Left ventricle myocardium inferior (tissue), 1 donor: ENCODE measurements around the gene RHBDL3. TPM values are rescaled to one million over a fixed set of nuclear protein-coding genes. Genes with fewer than 3 reads are reported as not detected.
"Not testable (repeated sequence)": the region's sequence is repeated elsewhere in the genome, so short reads cannot be mapped to it uniquely, and the experiment has no call there.

Experiments used
- DNase-seq: peaks from one replicate; pipeline ENCODE4 v3.0.0-alpha.2; 2020
- H3K27ac ChIP-seq: fragments of 200-600 bp; replicated peaks from 2 replicates; pipeline ENCODE4 v1.8.0; 2021
- H3K27me3 ChIP-seq: fragments of 200-600 bp; 2 replicates; pipeline ENCODE4 v1.8.0; 2021; ENCODE audit warnings: low read depth
- H3K36me3 ChIP-seq: fragments of 200-600 bp; 2 replicates; pipeline ENCODE4 v1.8.0; 2021
- H3K4me1 ChIP-seq: fragments of 200-600 bp; 2 replicates; pipeline ENCODE4 v1.8.0; 2021
- H3K4me3 ChIP-seq: fragments of 200-600 bp; 2 replicates; pipeline ENCODE4 v1.8.0; 2021; ENCODE audit warnings: mild to moderate bottlenecking, moderate library complexity
- H3K9me3 ChIP-seq: fragments of 200-600 bp; replicated peaks from 2 replicates; pipeline ENCODE4 v1.8.0; 2021
- CTCF ChIP-seq: fragments of 200-600 bp; IDR thresholded peaks from 2 replicates; pipeline ENCODE4 v1.8.0; 2021; ENCODE audit warnings: antibody characterized with exemption, mild to moderate bottlenecking, borderline replicate concordance
- intact Hi-C: fragments of 100-400 bp; cut with micrococcal nuclease; formaldehyde crosslinking; loops from one replicate; pipeline ENCODE4 v1.11.0; 2022
- total RNA-seq: library from RNA; stranded (reverse); fragmentation: NEBNext Ultra II Directional; extraction: Animal tissue kit (Norgen Biotek cat#: 25700); gene quantifications from one replicate; pipeline ENCODE4 v1.2.1, GENCODE V29; 2021
- donor health status: DM: no; HTN: yes; CAD: no; lungs with severe emphysema.

RHBDL3 gene
- total RNA-seq, 1 donor from 2014 or later = 4.7 TPM

GRCh38 chr17:32261417-32261736, 4.3 kb upstream of the RHBDL3 start:
- Histone ChIP-seq H3K4me1 (peaks cover 11% of the 10 kb centered on the region), H3K27ac (no peak overlapping the region), H3K4me3 (no peak overlapping the region), H3K36me3 (no peaks in the 10 kb centered on the region), H3K27me3 (peaks cover 72% of the 10 kb centered on the region), H3K9me3 (no peaks in the 10 kb centered on the region)
- DNase-seq = no peak
- TF ChIP-seq CTCF = no peak
- intact Hi-C loops = no loop called here

- H3K27ac ChIP-seq = no peak overlapping the region
- peaks cover 18% of the 10 kb centered on the region for H3K4me1 ChIP-seq
- intact Hi-C loops = no loop called here
- no peak for DNase-seq
- no peak for TF ChIP-seq CTCF
- peaks cover 78% of the 10 kb centered on the region for H3K27me3 ChIP-seq
- no peak overlapping the region for H3K4me3 ChIP-seq
- H3K36me3 ChIP-seq = no peaks in the 10 kb centered on the region
- no peaks in the 10 kb centered on the region for H3K9me3 ChIP-seq
These were observed 3.6 kb upstream of the RHBDL3 start for GRCh38 chr17:32261936-32262510.

- Histone ChIP-seq H3K4me1 (peaks cover 26% of the 10 kb centered on the region), H3K27me3 (peaks cover 86% of the 10 kb centered on the region)
- H3K9me3 ChIP-seq, DNase-seq, intact Hi-C loops, H3K27ac ChIP-seq, H3K4me3 ChIP-seq, H3K36me3 ChIP-seq: not testable (repeated sequence)
These were observed 2.1 kb upstream of the RHBDL3 start for GRCh38 chr17:32263515-32263914.

- Histone ChIP-seq H3K27me3 (peaks cover 87% of the 10 kb centered on the region), H3K36me3 (no peaks in the 10 kb centered on the region), H3K4me3 (no peak overlapping the region), H3K4me1 (peaks cover 29% of the 10 kb centered on the region), H3K27ac (no peak overlapping the region), H3K9me3 (no peaks in the 10 kb centered on the region)
- DNase-seq = no peak
- TF ChIP-seq CTCF = no peak
- intact Hi-C loops = no loop called here
These were observed 1.4 kb upstream of the RHBDL3 start for GRCh38 chr17:32264140-32264799.

GRCh38 chr17:32264823-32265191, 825 bp upstream of the RHBDL3 start:
- Histone ChIP-seq H3K4me1 (peaks cover 30% of the 10 kb centered on the region), H3K9me3 (no peaks in the 10 kb centered on the region), H3K4me3 (peak overlapping the region; percentile 80), H3K27me3 (peaks cover 82% of the 10 kb centered on the region), H3K36me3 (no peaks in the 10 kb centered on the region), H3K27ac (peak overlapping the region; percentile 36)
- no peak for TF ChIP-seq CTCF
- DNase-seq = no peak
- intact Hi-C loops = no loop called here

- intact Hi-C loops = no loop called here
- Histone ChIP-seq H3K9me3 (no peaks in the 10 kb centered on the region), H3K27me3 (peaks cover 84% of the 10 kb centered on the region), H3K4me3 (peak overlapping the region; percentile 80), H3K27ac (no peak overlapping the region), H3K36me3 (no peaks in the 10 kb centered on the region), H3K4me1 (peaks cover 30% of the 10 kb centered on the region)
- DNase-seq = no peak
- no peak for TF ChIP-seq CTCF
These were observed 388 bp downstream of the RHBDL3 start for GRCh38 chr17:32266051-32266388.
